ACC112 (cell line): ENCODE data around the gene C4BPA.

Source experiments
- H2AFZ ChIP-seq: fragments of 200-600 bp; sonication (generic); one replicate; pipeline ENCODE4 v1.6.0; 2017; ENCODE audit warnings: antibody characterized with exemption, low read length; ENCODE audit not compliant: unreplicated experiment
- H3K27ac ChIP-seq: fragments of 200-600 bp; sonication (generic); 2 replicates; pipeline ENCODE4 v1.5.1; 2014; ENCODE audit warnings: low read depth, mild to moderate bottlenecking, antibody characterized with exemption, low read length, moderate library complexity
- H3K27me3 ChIP-seq: fragments of 200-600 bp; sonication (generic); 2 replicates; pipeline ENCODE4 v1.6.1; 2014; ENCODE audit warnings: mild to moderate bottlenecking, antibody characterized with exemption, low read length, moderate library complexity, mixed read lengths; ENCODE audit not compliant: insufficient read depth
- H3K36me3 ChIP-seq: fragments of 200-600 bp; sonication (generic); 2 replicates; pipeline ENCODE4 v1.6.1; 2016; ENCODE audit warnings: mild to moderate bottlenecking, antibody characterized with exemption, low read length, moderate library complexity, mixed read lengths; ENCODE audit not compliant: insufficient read depth
- H3K4me1 ChIP-seq: fragments of 200-600 bp; sonication (generic); one replicate; pipeline ENCODE4 v1.6.1; 2016; ENCODE audit warnings: low read length, mixed read lengths; ENCODE audit not compliant: insufficient read depth, unreplicated experiment, control insufficient read depth
- H3K4me3 ChIP-seq: fragments of 200-600 bp; sonication (generic); 2 replicates; pipeline ENCODE4 v1.5.1; 2014; ENCODE audit warnings: mild to moderate bottlenecking, low read depth, low read length
- H3K79me2 ChIP-seq: fragments of 200-600 bp; sonication (generic); one replicate; pipeline ENCODE4 v1.6.0; 2016; ENCODE audit warnings: low read length; ENCODE audit not compliant: control insufficient read depth, unreplicated experiment, insufficient read depth

The C4BPA gene

GRCh38 chr1:207088701-207089626, 15.1 kb upstream of the C4BPA start, which contains the start of gene C4BPB:
C4BPB (plus strand) TSS chr1:207088860; CDS start chr1:207089532, 672 bp downstream.
- no peaks in the 10 kb centered on the region for H3K36me3 ChIP-seq
- no peak within 1 kb of the TSS for H3K27ac ChIP-seq
- no peak within 1 kb of the TSS for H3K4me3 ChIP-seq
- H3K79me2 ChIP-seq = no peaks in the 10 kb centered on the region
- no peak within 1 kb of the TSS for H2AFZ ChIP-seq
- peaks cover 11% of the 10 kb centered on the region for H3K27me3 ChIP-seq
- H3K4me1 ChIP-seq = no peaks in the 10 kb centered on the region

DNA sequence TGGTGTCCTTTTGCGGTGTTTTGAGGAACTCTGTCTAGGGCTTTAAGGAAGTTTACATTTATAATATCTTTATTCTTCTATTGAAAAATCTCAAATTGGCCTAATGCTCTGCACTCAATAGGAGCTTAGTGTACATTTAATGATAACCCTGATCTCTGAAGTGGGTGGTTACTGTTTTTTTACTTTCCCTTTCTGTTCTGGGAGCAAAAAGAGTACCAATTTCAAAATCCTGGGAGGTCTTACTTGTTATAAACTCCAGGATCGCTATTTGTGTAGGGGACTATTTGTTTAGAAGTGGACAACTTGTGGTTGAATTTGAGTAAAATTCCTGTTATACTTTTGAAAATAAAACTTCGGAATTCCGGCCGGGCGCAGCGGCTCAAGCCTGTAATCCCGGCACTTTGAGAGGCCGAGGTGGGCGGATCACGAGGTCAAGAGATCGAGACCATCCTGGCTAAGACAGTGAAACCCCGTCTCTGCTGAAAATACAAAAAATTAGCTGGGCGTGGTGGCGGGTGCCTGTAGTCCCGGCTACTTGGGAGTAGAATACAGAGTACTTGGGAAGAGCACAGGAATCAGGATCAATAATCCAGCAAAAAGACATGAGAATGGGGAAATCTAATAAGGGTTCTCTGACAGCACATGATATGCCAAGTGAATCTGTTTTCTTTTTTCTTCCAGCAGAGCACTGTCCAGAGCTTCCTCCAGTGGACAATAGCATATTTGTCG, 14.2 kb upstream of the C4BPA start:
- H3K27ac ChIP-seq = no peak overlapping the region

GRCh38 chr1:207091200-207091908, 12.7 kb upstream of the C4BPA start:
- Histone ChIP-seq H3K27me3 (peaks cover 4% of the 10 kb centered on the region), H2AFZ (no peak overlapping the region), H3K36me3 (no peaks in the 10 kb centered on the region), H3K4me1 (no peaks in the 10 kb centered on the region), H3K4me3 (no peak overlapping the region), H3K79me2 (no peaks in the 10 kb centered on the region), H3K27ac (no peak overlapping the region)

More for the DNA sequence above, 14.2 kb upstream of the C4BPA start:
- H3K4me1 ChIP-seq = no peaks in the 10 kb centered on the region
- peaks cover 4% of the 10 kb centered on the region for H3K27me3 ChIP-seq
- H2AFZ ChIP-seq = no peak overlapping the region
- H3K4me3 ChIP-seq = no peak overlapping the region
- no peaks in the 10 kb centered on the region for H3K36me3 ChIP-seq
- H3K79me2 ChIP-seq = no peaks in the 10 kb centered on the region

DNA sequence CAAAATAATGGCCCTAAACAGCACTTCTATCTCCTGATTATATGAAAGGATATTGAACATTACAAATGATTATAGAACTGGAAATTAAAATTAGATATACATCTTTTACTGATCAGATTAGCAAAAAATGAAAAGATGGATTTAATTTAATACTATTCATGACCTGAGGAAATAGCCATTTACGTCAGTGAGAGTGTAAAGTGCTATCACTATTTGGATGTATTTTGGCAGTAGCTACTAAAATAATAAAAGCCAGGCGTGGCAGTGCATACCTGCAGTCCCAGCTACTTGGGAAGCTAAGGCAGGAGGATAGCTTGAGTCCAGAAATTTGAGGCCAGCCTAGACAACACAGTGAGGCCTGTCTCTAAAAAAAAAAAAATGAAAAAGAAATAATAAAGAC, 10.1 kb upstream of the C4BPA start:
- Histone ChIP-seq H3K4me3 (no peak overlapping the region), H3K27ac (no peak overlapping the region), H3K79me2 (no peaks in the 10 kb centered on the region), H2AFZ (no peak overlapping the region), H3K4me1 (no peaks in the 10 kb centered on the region), H3K36me3 (no peaks in the 10 kb centered on the region), H3K27me3 (peaks cover 8% of the 10 kb centered on the region; the same call in 1 of the 2 replicates)

DNA sequence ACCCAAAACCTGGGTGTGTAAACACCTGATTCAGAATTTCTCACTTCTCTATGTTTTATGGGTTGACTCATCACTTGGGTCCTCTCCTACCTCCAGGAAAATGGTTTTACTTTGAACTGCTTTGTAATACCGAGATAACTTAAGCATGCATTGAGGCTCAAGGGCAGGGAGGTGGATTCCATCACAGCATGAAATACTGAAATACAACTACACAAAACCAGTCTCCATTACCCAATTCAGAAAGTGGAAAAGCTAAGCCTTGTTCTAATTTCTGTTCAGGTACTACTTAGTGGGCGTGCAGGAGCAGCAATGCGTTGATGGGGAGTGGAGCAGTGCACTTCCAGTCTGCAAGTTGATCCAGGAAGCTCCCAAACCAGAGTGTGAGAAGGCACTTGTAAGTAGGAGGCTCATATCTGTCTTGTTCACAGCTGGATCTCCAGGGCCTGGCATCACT, 6.1 kb upstream of the C4BPA start:
- Histone ChIP-seq H3K27ac (no peak overlapping the region), H3K4me1 (no peaks in the 10 kb centered on the region), H3K4me3 (no peak overlapping the region), H3K79me2 (no peaks in the 10 kb centered on the region), H2AFZ (no peak overlapping the region), H3K36me3 (no peaks in the 10 kb centered on the region), H3K27me3 (peaks cover 17% of the 10 kb centered on the region; the same call in 1 of the 2 replicates)

DNA sequence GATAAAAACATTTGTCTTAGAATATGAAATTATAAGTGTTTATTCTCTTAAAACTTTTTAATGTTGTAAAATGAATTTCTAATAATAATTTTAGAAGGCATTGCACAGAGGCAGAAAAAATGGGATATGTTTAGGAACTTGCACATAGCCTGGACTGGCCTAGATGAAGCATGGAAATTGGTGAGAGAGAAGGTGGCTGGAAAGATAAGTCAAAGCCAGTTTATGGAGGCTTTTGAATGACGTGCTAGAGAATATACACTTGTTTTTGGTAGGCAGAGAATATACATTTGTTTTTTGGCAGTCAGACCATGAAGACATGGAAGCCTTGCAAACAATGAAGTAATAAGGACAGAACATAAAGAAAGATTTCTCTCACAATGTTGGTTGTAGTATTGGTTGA, 2.3 kb upstream of the C4BPA start:
- no peak overlapping the region for H3K27ac ChIP-seq
- H3K36me3 ChIP-seq = no peaks in the 10 kb centered on the region
- no peaks in the 10 kb centered on the region for H3K4me1 ChIP-seq
- H3K27me3 ChIP-seq = peaks cover 43% of the 10 kb centered on the region; the same call in 1 of the 2 replicates
- H3K79me2 ChIP-seq = no peaks in the 10 kb centered on the region
- H2AFZ ChIP-seq = no peak overlapping the region
- no peak overlapping the region for H3K4me3 ChIP-seq

GRCh38 chr1:207102146-207102545, 1.9 kb upstream of the C4BPA start:
- H3K27ac ChIP-seq = no peak overlapping the region
- no peaks in the 10 kb centered on the region for H3K4me1 ChIP-seq
- H2AFZ ChIP-seq = no peak overlapping the region
- no peaks in the 10 kb centered on the region for H3K79me2 ChIP-seq
- H3K4me3 ChIP-seq = no peak overlapping the region
- peaks cover 47% of the 10 kb centered on the region; the same call in 1 of the 2 replicates for H3K27me3 ChIP-seq
- no peaks in the 10 kb centered on the region for H3K36me3 ChIP-seq

DNA sequence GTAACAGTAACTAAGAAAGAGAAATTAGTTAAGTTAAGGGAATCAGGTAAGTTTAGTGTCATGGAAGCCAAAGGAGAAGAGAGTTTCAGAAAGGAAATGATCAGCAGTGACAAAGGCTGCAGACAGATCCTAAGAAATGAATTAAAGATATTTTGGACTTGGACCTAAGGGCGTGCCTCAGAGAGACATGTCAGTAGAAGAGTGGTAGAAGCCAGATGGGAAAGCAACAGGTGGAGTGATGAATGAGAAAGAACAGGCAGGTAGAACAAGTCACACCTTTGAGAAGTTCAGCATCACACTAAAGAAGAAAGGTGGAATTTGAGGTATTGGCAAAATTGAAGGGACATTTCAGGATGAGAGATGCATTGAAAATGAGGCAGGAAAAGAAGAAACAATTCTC, 1.4 kb upstream of the C4BPA start:
- Histone ChIP-seq H3K27ac (no peak overlapping the region), H2AFZ (no peak overlapping the region), H3K36me3 (no peaks in the 10 kb centered on the region), H3K4me1 (no peaks in the 10 kb centered on the region), H3K27me3 (peaks cover 50% of the 10 kb centered on the region; the same call in 1 of the 2 replicates), H3K4me3 (no peak overlapping the region), H3K79me2 (no peaks in the 10 kb centered on the region)

- Histone ChIP-seq H3K27me3 (peaks cover 42% of the 10 kb centered on the region; the same call in 1 of the 2 replicates), H3K4me3 (no peak overlapping the region), H3K79me2 (no peaks in the 10 kb centered on the region), H3K4me1 (no peaks in the 10 kb centered on the region), H2AFZ (no peak overlapping the region), H3K36me3 (no peaks in the 10 kb centered on the region), H3K27ac (no peak overlapping the region)
These were observed 5.0 kb downstream of the C4BPA start for GRCh38 chr1:207109004-207109403.

- Histone ChIP-seq H2AFZ (no peak overlapping the region), H3K4me1 (no peaks in the 10 kb centered on the region), H3K4me3 (no peak overlapping the region), H3K27ac (no peak overlapping the region), H3K27me3 (peaks cover 20% of the 10 kb centered on the region; the same call in 1 of the 2 replicates), H3K36me3 (no peaks in the 10 kb centered on the region), H3K79me2 (no peaks in the 10 kb centered on the region)
These were observed 8.7 kb downstream of the C4BPA start for GRCh38 chr1:207112616-207113296.
